NT2/D1 (cell line): ENCODE results near the gene PLA2G4D.

ENCODE experiments used
- SUZ12 ChIP-seq: IDR thresholded peaks from 2 replicates; pipeline ENCODE4 v1.6.1; 2011; ENCODE audit not compliant: insufficient read length, insufficient read depth; ENCODE audit errors: extremely low read depth
- YY1 ChIP-seq: IDR thresholded peaks from 2 replicates; pipeline ENCODE4 v1.6.1; 2011; ENCODE audit not compliant: insufficient read length, insufficient read depth

DNA sequence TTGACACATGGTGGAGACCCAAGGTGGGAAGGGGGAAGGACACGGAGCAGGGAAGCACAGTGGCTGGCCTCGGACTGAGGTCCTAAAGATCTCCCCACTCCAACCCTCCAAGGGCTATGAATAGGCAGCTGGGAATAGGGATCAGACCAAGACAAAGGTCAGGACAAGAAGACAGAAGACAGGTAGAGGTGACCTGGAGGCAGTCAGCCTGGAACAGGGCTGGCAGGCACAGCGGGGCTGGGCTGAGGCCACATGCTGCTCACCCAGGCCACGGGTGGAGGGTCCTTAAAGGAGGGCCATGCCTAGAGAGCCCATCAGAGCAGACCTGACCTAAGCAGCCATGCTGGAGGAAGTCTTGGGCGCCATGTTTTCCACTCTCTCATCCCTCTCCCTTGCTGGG lies 2.7 kb upstream of the PLA2G4D start:
- TF ChIP-seq YY1: no peak
- no peak for TF ChIP-seq SUZ12
